Activated CD8-positive, alpha-beta memory T cell treated with anti-CD3 and anti-CD28 coated beads, Interleukin-2, amount 50 U/mL, for 1 hour (primary cell): ENCODE data around the gene FRMPD4.

ENCODE experiments used
- DNase-seq: peaks from one replicate; pipeline ENCODE4 v3.0.0-alpha.2; 2020; ENCODE audit errors: extremely low read depth

Gene FRMPD4

DNA sequence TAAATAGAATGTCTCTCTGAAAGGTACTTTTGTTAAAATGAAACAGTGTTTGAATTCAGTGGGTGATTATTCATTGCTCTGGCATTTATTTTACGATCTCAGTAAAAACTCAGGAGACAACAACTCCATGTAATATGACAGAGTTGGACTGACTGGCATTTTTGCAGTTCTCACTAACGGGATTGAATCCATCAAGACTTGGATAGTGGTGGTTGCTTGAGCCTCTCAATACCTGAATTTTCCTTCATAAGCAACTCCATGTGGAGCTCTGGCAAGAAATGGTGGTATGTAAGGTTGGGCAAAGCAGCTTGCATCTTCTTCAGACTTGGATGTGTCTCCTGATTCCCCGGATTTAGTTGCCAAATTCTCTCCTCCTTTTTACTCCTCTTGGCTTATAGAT lies 72.7 kb downstream of the FRMPD4 start:
- no peak for DNase-seq

DNA sequence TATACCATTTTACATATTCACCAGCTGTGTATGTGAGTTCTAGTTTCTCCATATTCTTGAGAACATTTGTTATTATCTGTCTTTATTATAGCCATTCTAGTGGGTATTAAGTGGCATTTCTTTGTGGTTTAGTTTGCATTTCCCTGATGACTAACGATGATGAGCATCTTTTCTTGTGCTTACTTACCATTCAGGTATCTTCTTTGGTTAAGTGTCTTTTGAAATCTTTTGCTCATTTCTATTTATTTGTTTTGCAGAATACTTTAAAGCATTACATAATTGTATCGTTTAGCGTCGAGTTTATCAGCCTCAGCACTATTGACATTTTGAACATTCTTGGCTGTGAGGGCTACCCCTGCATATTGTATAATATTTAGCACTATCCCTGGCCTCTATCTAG lies 85.4 kb downstream of the FRMPD4 start:
- DNase-seq = no peak

DNA sequence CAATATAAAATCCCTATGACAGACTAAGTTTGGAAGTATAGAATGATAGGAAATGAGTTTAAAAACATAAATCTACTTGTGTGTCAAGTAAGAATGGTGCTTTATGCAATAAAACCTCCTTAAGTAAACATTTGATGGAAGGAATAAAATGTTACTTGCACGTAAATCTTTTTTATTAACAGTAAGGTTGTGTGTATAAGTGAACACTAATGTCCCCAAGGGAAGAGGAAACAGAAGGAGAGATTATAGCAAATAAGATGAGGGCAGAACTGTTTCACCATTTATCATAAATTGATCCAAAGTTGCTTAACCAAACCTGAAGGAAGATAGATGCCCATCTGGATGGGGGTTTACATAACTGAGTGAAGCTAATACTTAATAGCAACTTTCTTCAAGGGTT lies 86.8 kb downstream of the FRMPD4 start:
- DNase-seq = no peak

DNA sequence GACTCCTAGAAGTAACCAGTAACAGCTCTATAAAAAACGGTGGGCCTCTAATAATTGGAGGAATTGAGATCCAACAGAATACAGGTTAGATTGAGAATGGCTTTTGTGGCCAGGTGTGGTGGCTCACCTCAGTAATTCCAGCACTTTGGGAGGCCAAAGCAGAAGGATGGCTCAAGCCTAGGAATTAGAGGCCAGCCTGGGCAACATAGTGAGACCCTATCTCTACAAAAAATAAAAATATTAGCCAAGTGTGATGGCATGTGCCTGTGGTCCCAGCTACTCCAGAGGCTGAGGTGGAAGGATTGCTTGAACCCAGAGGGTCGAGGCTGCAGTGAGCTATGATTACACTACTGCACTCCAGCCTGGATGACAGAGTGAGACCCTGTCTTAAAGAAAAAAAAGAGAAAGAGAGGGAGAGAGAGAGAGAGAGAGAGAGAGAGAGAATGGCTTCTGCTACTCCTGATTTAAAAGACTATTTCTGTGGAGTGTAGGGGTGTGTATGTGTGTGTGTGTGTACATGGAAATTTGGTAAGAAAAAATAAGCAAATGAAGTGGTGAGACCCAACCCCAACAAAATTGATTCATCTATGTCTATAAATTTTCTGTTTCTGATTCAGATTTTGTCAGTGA lies 89.3 kb downstream of the FRMPD4 start:
- no peak for DNase-seq

DNA sequence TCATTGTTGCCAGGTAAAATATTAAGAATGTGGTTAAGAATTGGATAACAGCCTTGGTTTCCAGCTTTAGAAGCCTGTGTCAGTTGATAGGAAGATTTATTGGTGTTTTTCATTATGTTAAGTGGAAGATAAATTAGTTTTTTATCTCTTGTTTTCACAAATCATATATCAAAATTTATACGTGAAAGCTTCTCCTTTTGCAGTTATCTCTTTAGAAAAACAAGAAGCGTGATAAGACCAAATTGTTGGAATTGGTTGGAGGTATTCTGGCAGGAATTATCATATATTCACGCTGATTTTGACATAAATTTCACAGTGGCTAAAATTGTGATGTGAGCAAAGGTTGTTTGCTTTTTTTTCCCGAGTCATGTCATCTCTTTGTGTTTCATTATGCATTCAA lies 90.6 kb downstream of the FRMPD4 start:
- no peak for DNase-seq

DNA sequence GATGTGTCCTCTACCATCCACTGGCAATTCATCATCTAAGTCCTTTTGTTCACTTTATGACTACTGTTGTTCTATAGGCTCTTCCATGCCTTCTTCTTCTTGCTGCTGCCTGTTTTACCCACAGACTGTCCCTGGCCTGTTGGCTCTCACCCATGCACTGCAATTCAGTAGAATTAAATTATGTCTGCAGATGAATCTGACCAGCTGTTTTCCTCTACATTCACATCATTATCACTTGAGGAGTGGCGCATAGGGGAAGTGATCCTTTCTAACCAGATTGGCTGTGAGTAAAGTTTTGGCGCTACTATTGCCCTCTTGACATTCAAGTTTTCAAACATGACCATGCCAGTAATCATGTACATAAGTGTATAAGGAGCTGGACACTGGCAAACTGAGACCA lies 91.7 kb downstream of the FRMPD4 start:
- DNase-seq = no peak

DNA sequence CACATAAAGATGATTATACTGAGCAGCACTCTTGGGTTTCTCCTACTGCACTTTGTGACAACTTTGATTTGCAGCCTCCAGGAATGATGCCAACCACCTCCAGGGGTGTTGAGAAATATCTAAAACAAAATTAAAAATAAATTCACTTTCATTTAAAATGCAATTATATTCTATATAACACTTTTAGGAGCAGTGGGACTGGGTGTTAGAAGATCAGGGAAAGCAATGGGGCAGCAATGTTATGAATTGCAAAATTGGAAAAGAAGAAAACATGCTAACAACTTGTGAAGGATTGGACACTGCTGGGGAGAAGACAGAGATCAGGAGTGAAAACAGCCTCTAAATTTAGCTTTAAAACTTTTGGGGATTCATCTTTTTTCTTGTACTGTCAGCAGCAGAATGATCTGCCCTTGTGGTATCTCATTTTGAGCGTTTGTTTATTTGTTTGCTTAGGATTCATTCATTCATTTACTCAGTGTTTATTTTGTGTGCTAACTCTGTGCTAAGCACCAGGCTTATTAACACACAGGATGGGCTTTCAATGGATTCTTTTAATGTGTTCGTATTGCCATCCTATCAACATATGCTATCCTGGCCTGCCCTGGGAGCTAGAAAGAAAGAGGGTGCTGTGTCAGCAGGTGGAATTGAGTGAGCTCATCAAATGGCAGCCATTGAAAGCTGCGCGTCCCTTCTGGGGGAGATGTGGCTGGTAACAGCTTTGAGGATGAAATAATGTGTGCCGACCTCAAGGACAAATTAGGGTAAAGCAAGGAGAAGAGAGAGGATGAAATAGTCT lies 96.5 kb downstream of the FRMPD4 start:
- DNase-seq = no peak

DNA sequence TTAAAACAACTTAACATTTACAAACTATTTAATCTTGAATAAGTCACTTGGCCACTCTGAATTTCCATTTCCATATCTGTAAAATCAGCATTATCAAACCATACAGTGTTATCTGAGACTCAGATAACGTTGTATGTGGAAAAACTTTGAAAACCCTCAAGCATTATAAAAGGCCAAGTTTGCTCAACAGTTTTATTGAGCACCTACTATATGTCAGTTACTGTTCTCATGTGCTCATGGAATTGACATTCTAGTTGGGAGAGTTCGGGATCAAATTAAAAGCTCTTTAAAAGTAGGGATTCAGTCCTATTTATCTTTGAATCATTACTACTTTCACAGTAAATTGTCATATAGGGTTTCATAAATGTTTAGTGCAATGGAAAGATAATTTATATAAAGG lies 97.9 kb downstream of the FRMPD4 start:
- DNase-seq = no peak

DNA sequence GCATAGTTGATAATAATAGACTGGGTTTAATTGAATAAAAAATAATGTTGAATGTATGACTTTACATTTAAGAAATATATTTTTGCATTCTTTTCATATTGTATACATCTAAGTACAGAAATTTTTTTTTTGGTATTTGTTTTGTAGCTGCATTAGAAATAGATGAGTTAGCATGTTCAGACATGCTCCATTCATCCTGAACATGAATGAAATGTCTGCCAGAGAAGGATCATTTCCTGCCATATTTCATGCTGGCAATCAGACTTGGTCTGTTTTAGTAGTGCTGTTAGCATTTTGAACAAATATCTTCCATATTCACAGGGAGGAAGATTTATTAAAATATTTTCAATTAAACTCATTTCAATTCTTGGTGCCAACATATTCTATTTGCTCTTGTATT lies 98.9 kb downstream of the FRMPD4 start:
- DNase-seq = no peak

DNA sequence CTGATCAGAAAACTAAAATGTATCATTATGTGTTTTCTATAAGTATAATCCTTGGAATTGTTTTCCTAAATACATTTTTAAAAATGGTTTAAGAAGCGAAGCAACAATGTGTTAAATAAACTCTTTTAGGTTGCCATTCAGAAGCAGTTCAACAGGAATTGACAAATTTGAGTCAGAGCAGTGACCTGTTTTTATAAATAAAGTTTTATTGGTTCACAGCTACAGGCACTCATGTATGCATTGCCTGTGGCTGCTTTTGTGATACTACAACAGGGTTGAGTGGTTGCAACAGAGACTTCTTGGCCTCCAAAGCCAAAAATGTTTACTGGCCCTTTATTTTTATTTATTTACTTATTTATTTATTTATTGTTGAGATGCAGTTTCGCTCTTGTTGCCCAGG lies 99.5 kb downstream of the FRMPD4 start:
- DNase-seq = no peak

DNA sequence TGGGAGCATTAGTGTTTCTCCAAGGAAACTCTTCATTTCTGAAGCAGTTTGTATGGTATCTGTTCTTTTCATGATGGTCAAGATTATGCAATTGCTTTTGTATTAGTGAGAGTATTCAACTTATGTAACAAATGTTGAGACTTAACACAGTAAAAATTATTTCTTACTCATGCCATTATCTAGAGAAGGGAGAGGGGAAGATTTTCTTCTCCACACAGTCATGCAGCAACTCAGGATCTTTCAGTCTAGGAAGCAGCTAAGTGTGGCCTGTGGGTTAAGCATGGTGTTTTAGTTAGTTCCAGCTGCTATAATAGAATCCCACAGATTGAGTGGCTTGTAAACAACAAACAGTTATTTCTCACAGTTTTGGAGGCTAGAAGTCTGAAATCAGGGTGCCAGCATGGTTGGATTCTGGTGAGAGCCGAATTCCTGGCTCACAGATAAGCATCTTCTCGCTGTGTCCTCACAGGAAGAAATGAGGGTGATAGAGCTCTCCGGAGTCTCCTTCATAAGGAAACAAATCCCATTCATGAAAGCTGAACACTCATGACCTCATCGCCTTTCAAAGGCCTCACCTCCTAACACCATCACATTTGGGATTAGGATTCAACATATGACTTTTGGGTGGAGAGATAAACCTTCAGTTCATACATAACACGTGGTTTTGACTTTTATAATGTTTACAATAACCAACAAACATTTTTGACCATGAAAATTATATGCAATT lies 101.2 kb downstream of the FRMPD4 start:
- DNase-seq = no peak

DNA sequence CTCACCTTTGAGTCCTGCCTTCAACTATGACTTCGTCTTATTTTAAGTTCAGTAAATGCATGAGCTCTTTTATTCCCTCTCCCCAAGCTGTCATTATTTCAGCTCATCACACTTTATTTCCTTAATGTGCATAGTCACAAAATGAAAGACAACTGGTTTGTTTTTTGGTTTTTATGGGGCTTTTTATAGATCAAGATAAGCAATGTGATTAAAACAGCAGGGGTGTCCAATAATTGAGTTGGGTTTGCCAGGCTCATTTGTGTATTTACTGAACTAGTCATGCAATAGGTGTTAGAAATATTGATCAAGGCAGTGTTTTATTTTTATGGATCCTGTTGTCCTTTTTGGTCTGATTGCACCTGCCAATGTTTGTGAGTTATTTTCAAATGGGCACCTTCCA lies 102.2 kb downstream of the FRMPD4 start:
- DNase-seq = no peak

DNA sequence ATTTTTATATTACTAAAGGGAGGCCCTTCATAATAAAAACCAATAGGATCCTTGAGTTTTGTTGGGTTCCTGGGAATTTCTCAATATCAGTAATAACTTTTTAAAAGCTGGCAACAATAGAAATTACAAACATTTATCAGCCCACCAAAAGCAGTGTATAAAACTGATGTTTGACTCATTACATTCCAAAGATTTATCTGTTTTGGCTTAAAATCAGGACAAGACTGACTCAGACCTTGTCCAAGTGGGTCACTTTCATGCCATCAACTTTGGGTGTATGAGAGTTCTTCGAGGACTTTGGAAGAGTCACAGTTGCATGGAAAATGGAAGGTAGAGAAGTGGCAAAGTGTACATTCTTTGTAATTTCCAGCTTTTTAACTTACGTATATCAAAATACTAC lies 102.8 kb downstream of the FRMPD4 start:
- no peak for DNase-seq

DNA sequence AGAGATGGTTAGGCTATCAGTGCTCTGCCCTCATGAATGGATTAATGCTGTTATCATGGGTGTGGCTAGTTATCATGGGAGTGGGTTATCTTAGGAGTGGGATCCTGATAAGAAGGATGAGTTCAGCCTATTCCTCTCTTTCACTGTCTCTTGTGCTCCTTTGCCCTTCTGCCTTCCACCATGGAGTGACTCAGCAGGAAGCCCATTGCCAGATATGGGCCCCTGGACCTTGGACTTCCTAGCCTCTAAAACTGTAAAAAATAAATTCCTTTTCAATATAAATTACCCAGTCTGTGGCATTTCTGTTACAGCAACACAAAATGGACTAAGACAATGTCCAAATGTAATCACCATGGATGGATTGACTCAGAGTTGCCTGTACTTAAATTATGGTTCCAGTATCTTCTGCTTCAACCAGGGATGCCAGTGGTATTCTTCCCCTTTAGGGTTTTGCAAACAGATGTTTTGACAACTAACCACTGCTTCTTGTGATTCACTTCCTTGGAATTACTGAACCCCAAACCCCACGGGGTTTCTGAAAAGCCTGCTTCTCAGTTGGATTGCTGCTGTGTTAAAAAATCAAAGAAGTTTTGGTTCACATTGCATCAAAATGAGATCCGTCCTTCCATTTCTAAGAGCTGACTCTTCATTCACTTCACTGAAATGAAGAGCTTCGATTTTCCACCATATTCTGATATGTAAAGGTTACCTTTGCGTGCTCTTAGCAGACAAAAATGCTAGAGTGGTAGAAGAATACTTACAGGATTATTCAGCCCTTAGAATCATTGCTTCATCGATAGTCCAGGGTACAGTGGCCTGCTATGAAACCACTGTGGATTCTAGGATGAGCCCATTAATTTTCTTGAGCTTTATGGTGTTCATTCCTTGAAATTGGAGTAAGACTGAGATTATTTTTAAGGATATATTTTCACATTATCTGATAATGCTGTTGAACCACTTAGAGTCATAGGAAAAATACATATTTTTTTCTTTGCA lies 107.7 kb downstream of the FRMPD4 start:
- DNase-seq = no peak

DNA sequence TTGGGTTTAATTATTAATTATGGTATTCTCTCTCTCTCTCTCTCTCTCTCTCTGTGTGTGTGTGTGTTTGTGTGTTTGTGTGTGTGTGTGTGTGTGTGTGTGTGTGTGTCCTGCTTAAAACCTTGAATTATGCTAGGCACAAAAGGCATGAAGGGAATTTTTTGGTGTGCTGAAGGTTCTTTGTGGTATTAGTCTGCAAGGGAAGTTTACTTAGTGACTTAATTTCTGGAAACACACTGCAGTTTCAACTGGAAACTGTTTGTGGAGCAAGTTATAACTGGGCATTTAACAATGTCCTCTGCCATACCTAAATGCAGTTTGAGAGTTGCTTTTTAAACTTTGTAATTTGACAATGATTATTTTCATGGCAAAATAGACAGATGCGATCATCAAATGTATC lies 111.7 kb downstream of the FRMPD4 start:
- no peak for DNase-seq

DNA sequence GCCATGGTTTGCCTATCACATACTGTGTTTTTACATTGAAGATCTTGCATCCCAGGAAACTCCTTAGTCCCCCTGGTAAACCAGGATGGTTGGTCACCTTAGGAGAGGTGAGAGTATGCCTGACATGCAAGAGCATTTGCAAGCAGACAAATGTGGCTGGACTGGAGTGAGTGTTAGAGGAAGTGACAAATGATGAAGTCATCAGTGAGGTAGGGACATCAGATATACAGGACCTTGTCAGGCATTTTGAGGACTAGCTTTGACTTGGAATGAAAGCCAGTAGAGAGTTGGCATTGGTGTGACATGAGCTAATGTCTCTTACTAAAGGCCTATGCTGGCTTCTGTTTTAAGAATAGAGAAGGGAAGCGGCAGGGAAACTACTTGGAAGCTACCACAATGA lies 124.9 kb downstream of the FRMPD4 start:
- DNase-seq = no peak

DNA sequence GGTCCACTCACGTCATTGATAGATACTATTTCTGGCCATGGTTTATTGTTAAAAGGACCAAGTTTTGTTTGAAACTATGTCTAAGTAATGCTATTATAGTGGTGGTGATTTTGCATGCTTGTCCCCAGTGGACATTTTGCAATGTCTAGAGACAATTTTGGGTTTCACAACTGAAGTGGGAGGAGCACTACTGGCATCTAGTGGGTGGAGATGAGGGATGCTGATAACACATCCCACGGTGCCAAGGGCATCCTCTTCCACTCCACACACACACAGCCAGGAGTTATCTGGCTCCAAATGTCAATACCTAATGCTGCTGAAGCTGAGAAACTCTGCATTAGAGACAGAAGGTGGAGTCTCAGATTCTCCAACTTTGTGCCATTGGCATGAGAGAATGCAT lies 131.2 kb downstream of the FRMPD4 start:
- no peak for DNase-seq

DNA sequence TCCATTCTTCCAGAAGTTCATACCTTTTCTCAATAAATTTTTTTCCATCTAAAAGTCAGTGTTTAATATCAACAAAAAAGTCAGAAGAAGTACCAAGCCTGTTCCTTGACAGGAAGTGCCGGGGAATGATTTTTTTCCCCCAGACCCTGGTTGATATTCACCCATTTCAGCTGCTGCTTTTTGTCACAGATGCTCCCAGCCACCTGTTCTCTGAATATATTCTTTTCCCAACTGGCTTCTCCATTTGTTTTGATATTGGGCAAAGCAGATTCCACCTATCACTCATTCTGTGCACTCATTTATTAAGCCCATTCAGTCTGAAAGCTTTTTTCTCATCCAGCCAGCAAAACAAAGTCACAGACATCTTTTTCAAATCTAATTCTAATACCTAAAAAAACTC lies 139.9 kb downstream of the FRMPD4 start:
- no peak for DNase-seq

DNA sequence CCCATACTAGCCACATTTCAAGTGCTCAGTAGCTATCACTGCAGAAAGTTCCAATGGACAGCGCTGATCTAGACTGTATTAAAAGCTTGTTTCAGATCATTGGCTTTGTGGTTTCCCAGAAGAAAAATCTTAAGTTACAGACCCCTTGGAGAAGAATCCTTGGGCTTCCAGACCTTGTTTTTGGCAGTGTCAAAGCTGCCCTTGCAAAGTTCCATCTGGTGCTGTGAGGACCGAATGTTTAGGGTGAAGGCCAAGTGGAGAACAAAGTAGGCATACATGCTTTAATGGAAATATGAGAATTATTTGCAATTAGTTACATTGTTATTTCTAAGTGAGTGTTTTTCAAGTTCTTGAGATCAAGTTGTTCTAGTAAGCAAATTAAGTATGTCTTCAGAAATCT lies 144.7 kb downstream of the FRMPD4 start:
- DNase-seq = no peak

DNA sequence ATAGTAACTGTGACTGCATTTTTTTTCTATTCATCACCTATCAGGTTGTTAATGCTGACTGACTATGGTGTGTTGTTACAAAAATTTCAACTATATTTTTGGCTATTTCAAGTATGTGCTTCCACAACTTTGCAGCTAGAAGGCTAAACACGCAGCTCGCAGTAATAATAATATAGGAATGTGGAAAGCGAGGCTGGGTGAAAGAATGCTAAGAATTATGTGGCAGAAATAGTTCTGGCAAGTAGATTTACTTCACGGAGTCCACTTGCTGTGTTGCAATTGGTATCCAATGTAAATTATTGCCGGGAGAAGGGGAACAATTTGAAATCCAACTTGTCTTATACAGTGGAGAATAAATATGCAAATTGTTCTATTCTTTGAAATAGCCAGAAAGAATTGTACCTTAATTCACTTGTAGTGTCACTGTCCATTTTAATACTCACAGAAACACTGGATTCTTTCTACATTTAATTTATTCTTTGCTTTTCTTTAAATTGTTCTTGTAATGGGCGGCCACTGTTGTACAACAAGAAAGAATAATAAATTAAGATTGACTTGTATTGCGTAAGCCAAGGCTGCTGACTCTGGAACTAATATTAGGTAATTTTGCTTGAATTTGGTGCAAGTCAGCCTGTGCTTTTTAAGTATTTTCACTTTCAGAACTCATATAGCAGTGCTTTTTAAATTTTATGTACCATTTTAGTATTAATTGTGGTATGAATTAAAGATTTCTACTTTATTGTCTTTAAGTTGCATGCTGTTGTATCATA lies 154.9 kb downstream of the FRMPD4 start:
- DNase-seq = no peak

DNA sequence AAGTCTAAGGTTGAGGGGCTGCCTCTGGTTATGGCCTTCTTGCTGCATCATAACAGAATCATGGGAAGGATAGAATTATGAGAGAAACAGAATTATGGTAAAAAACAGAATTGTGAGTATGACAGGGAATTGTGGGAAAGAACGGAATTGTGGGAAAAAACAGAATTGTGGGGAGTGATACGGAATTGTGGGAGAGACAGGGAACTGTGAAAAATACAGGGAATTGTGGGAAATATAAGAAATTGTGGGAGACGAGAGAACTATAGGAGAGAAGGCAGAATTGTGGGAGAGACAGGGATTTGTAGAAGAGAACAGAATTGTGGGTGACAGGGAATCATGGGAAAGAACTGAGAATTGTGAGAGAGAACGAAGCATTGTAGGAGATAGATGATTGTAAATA lies 159.1 kb downstream of the FRMPD4 start:
- DNase-seq = no peak
